Lower lobe of right lung (tissue), 2 donors: ENCODE measurements around the gene MED12L. TPM values are rescaled to one million over a fixed set of nuclear protein-coding genes. Genes with fewer than 3 reads are reported as not detected.
A peak's percentile ranks its signal among the peaks of the same experiment; 100 is the strongest.

Experiments used
- ATAC-seq, 2 donors: fragments of 200-7000 bp; cut with Tn5 transposase; one replicate each; pipeline ENCODE4 v1.9.1; 2020 to 2022; ENCODE audit warnings: mild to moderate bottlenecking in 2 of 2, moderate library complexity in 2 of 2
- DNase-seq: peaks from one replicate; pipeline ENCODE4 v3.0.0-alpha.2; 2020
- H3K27ac ChIP-seq: fragments of 200-600 bp; one replicate; pipeline ENCODE4 v1.8.0; 2022
- H3K27me3 ChIP-seq: fragments of 200-600 bp; one replicate; pipeline ENCODE4 v1.8.0; 2022; ENCODE audit warnings: low read depth
- H3K36me3 ChIP-seq: fragments of 200-600 bp; one replicate; pipeline ENCODE4 v1.8.0; 2022; ENCODE audit warnings: mild to moderate bottlenecking
- H3K4me1 ChIP-seq: fragments of 200-600 bp; one replicate; pipeline ENCODE4 v1.8.0; 2022
- H3K4me3 ChIP-seq: fragments of 200-600 bp; one replicate; pipeline ENCODE4 v1.8.0; 2022; ENCODE audit warnings: mild to moderate bottlenecking
- H3K9me3 ChIP-seq: fragments of 200-600 bp; one replicate; pipeline ENCODE4 v1.8.0; 2022
- CTCF ChIP-seq: fragments of 200-600 bp; IDR thresholded peaks from one replicate; pipeline ENCODE4 v1.8.0; 2022; ENCODE audit warnings: antibody characterized with exemption, mild to moderate bottlenecking
- intact Hi-C: fragments of 100-400 bp; cut with DNase I; formaldehyde crosslinking; loops from one replicate; pipeline ENCODE4 v1.11.0; 2022
- total RNA-seq: library from RNA; stranded (reverse); fragmentation: NEBNext Ultra II Directional; extraction: Animal tissue kit (Norgen Biotek cat#: 25700); gene quantifications from one replicate; pipeline ENCODE4 v1.2.1, GENCODE V29; 2021
- donor health status: DM: no; HTN: yes; CAD: no; lungs with severe emphysema.

MED12L gene
- total RNA-seq, 1 donor from 2014 or later = 0.44 TPM

GRCh38 chr3:151133175-151133574, 47.7 kb downstream of the MED12L start:
- Histone ChIP-seq H3K27me3 (peaks cover 2% of the 10 kb centered on the region), H3K4me3 (no peak overlapping the region), H3K4me1 (no peaks in the 10 kb centered on the region), H3K36me3 (no peaks in the 10 kb centered on the region), H3K27ac (no peak overlapping the region), H3K9me3 (no peaks in the 10 kb centered on the region)
- no peak for DNase-seq
- TF ChIP-seq CTCF = no peak
- intact Hi-C loops = no loop called here
- no peak for ATAC-seq

GRCh38 chr3:151133917-151134450, 48.5 kb downstream of the MED12L start:
- TF ChIP-seq CTCF = no peak
- intact Hi-C loops = no loop called here
- Histone ChIP-seq H3K27ac (no peak overlapping the region), H3K36me3 (no peaks in the 10 kb centered on the region), H3K4me1 (no peaks in the 10 kb centered on the region), H3K27me3 (peaks cover 2% of the 10 kb centered on the region), H3K9me3 (no peaks in the 10 kb centered on the region), H3K4me3 (no peak overlapping the region)
- DNase-seq = no peak
- no peak for ATAC-seq

- Histone ChIP-seq H3K4me1 (no peaks in the 10 kb centered on the region), H3K27ac (no peak overlapping the region), H3K27me3 (peaks cover 2% of the 10 kb centered on the region), H3K4me3 (no peak overlapping the region), H3K36me3 (no peaks in the 10 kb centered on the region), H3K9me3 (no peaks in the 10 kb centered on the region)
- intact Hi-C loops = no loop called here
- TF ChIP-seq CTCF = no peak
- peak; percentile 72 for DNase-seq
- ATAC-seq = peak; percentile 62 to 71
Measured at GRCh38 chr3:151135541-151136337, 50.3 kb downstream of the MED12L start.

GRCh38 chr3:151142929-151143328, 57.5 kb downstream of the MED12L start:
- H3K4me3 ChIP-seq = no peak overlapping the region
- no peak for TF ChIP-seq CTCF
- DNase-seq = no peak
- no peaks in the 10 kb centered on the region for H3K9me3 ChIP-seq
- H3K27ac ChIP-seq = no peak overlapping the region
- intact Hi-C loops = no loop called here
- peaks cover 8% of the 10 kb centered on the region for H3K4me1 ChIP-seq
- ATAC-seq = no peak
- no peaks in the 10 kb centered on the region for H3K27me3 ChIP-seq
- H3K36me3 ChIP-seq = no peaks in the 10 kb centered on the region

- no peaks in the 10 kb centered on the region for H3K9me3 ChIP-seq
- no peak overlapping the region for H3K4me3 ChIP-seq
- TF ChIP-seq CTCF = no peak
- H3K27ac ChIP-seq = no peak overlapping the region
- intact Hi-C loops = no loop called here
- H3K36me3 ChIP-seq = no peaks in the 10 kb centered on the region
- DNase-seq = no peak
- no peak for ATAC-seq
- no peaks in the 10 kb centered on the region for H3K27me3 ChIP-seq
- H3K4me1 ChIP-seq = peaks cover 8% of the 10 kb centered on the region
Measured at GRCh38 chr3:151144016-151144415, 58.6 kb downstream of the MED12L start.
